HCT116 (cell line): ENCODE results near the gene TENM3. TPM values are rescaled to one million over a fixed set of nuclear protein-coding genes. Genes with fewer than 3 reads are reported as not detected.

Experiments
- ATAC-seq: fragments of 200-7000 bp; cut with Tn5 transposase; 2 replicates; pipeline ENCODE4 v1.9.1; 2020; ENCODE audit warnings: mild to moderate bottlenecking, moderate library complexity
- BruUV-seq: library from RNA; stranded (reverse); fragments of 400-500 nt; replicated peaks from 2 replicates; lab custom pipeline; 2021; lab: Mats Ljungman, UMichigan
- CTCF ChIA-PET: fragments of 300-600 bp; sonication (Branson Sonifier 250); formaldehyde crosslinking; loops from one replicate; lab custom pipeline; 2021; ENCODE audit warnings: antibody characterized with exemption; lab: Charles Lee
- POLR2A ChIA-PET: fragments of 300-600, 350-600 bp; sonication (Branson Sonifier 250); formaldehyde crosslinking; loops from one replicate; lab custom pipeline; 2021; ENCODE audit warnings: antibody characterized with exemption; lab: Charles Lee
- RAD21 ChIA-PET, 2 experiments: fragments of 300-600 bp; sonication (Branson Sonifier 250); formaldehyde crosslinking; loops; one replicate each; lab custom pipeline; 2023; ENCODE audit warnings: low total read pairs in 2 of 2; ENCODE audit not compliant: uncharacterized antibody in 2 of 2, unreplicated experiment in 2 of 2, low non-redundant PET in 1 of 2; lab: Charles Lee
- DNase-seq: peaks from one replicate; pipeline ENCODE4 v3.0.0-alpha.2; 2010; ENCODE audit warnings: low read depth, low spot score
- H2AFZ ChIP-seq: fragments of 200-600 bp; shearing (Covaris generic), sonication (generic); 2 replicates; pipeline ENCODE4 v1.6.1; 2017; ENCODE audit warnings: low read depth, mixed run types, mixed read lengths, antibody characterized with exemption, low read length; ENCODE audit not compliant: poor library complexity, severe bottlenecking
- H3K27ac ChIP-seq: 2 replicates; pipeline ENCODE4 v1.5.1; 2012; ENCODE audit warnings: low read depth, low read length
- H3K27me3 ChIP-seq: fragments of 200-600 bp; sonication (generic); 2 replicates; pipeline ENCODE4 v1.6.1; 2016; ENCODE audit warnings: mixed run types, low read length, mixed read lengths; ENCODE audit not compliant: insufficient read depth
- H3K36me3 ChIP-seq, 2 experiments: fragments of 200-500 bp in 1 of 2; fragments of 200-600 bp in 1 of 2; sonication (Bioruptor generic) in 1 of 2; sonication (generic) in 1 of 2; 2 replicates each; pipeline versions ENCODE4 v1.5.1 to v1.6.1; 2014 to 2016; ENCODE audit warnings: low read length in 2 of 2, inconsistent platforms in 1 of 2, mixed read lengths in 1 of 2, mixed run types in 1 of 2; ENCODE audit not compliant: insufficient read depth in 2 of 2, control insufficient read depth in 1 of 2
- H3K4me1 ChIP-seq, 2 experiments: fragments of 200-600 bp in 1 of 2; sonication (generic) in 1 of 2; 2 replicates each; pipeline versions ENCODE4 v1.5.1 to v1.6.1; 2012 to 2017; ENCODE audit warnings: low read length in 2 of 2, inconsistent platforms in 1 of 2, mild to moderate bottlenecking in 1 of 2, mixed read lengths in 1 of 2, mixed run types in 1 of 2, moderate library complexity in 1 of 2; ENCODE audit not compliant: insufficient read depth in 2 of 2, control insufficient read depth in 1 of 2
- H3K4me2 ChIP-seq: fragments of 200-600 bp; sonication (generic); 2 replicates; pipeline ENCODE4 v1.6.1; 2017; ENCODE audit warnings: mixed run types, low read length, mixed read lengths
- H3K4me3 ChIP-seq, 2 experiments: fragments of 200-600 bp in 1 of 2; sonication (generic) in 1 of 2; replicated peaks in 1 of 2; 2 replicates each; pipeline ENCODE4 v1.5.1; 2011 to 2016; ENCODE audit warnings: low read length in 2 of 2, control low read depth in 1 of 2, low read depth in 1 of 2, mild to moderate bottlenecking in 1 of 2, mixed read lengths in 1 of 2, mixed run types in 1 of 2
- H3K79me2 ChIP-seq: fragments of 200-600 bp; sonication (generic); 2 replicates; pipeline ENCODE4 v1.6.1; 2017; ENCODE audit warnings: mild to moderate bottlenecking, mixed run types, low read length, moderate library complexity, mixed read lengths; ENCODE audit not compliant: insufficient read depth
- H3K9ac ChIP-seq: fragments of 200-600 bp; sonication (generic); 2 replicates; pipeline ENCODE4 v1.6.1; 2016; ENCODE audit warnings: low read length, mixed read lengths
- H3K9me2 ChIP-seq: fragments of 200-600 bp; sonication (generic), shearing (Covaris generic); 2 replicates; pipeline ENCODE4 v1.6.1; 2017; ENCODE audit warnings: mixed run types, mild to moderate bottlenecking, moderate library complexity; ENCODE audit not compliant: insufficient read depth
- H3K9me3 ChIP-seq, 2 experiments: fragments of 200-500 bp in 1 of 2; fragments of 200-600 bp in 1 of 2; sonication (Bioruptor generic) in 1 of 2; sonication (generic) in 1 of 2; 2 replicates each; pipeline ENCODE4 v1.6.1; 2014 to 2017; ENCODE audit warnings: low read length in 2 of 2, mixed read lengths in 2 of 2, inconsistent platforms in 1 of 2, low read depth in 1 of 2, mild to moderate bottlenecking in 1 of 2, mixed run types in 1 of 2, moderate library complexity in 1 of 2; ENCODE audit not compliant: control insufficient read depth in 1 of 2, insufficient read depth in 1 of 2
- H4K20me1 ChIP-seq: fragments of 200-600 bp; sonication (generic), shearing (Covaris generic); 2 replicates; pipeline ENCODE4 v1.6.1; 2017; ENCODE audit warnings: mixed run types, mild to moderate bottlenecking, moderate library complexity; ENCODE audit not compliant: insufficient read depth
- CBX3 ChIP-seq: IDR thresholded peaks from 2 replicates; pipeline ENCODE4 v1.6.1; 2012; ENCODE audit warnings: low read depth
- EGR1 ChIP-seq: IDR thresholded peaks from 2 replicates; pipeline ENCODE4 v1.6.1; 2012; ENCODE audit warnings: low read depth
- EZH2phosphoT487 ChIP-seq: fragments of 200-600 bp; IDR thresholded peaks from 2 replicates; pipeline ENCODE4 v1.6.1; 2018; ENCODE audit warnings: antibody characterized with exemption, borderline replicate concordance
- FOSL1 ChIP-seq: IDR thresholded peaks from 2 replicates; pipeline ENCODE4 v1.6.1; 2012; ENCODE audit warnings: low read depth
- JUND ChIP-seq: IDR thresholded peaks from 2 replicates; pipeline ENCODE4 v1.6.1; 2012
- MAX ChIP-seq: IDR thresholded peaks from 2 replicates; pipeline ENCODE4 v1.6.1; 2012
- POLR2A ChIP-seq: IDR thresholded peaks from 2 replicates; pipeline ENCODE4 v1.7.0; 2011; ENCODE audit warnings: borderline replicate concordance; ENCODE audit not compliant: insufficient read depth, insufficient read length; ENCODE audit errors: extremely low read depth
- RAD21 ChIP-seq: IDR thresholded peaks from 2 replicates; pipeline ENCODE4 v1.6.1; 2012; ENCODE audit warnings: low read depth, mild to moderate bottlenecking
- REST ChIP-seq: IDR thresholded peaks from 2 replicates; pipeline ENCODE4 v1.6.1; 2012; ENCODE audit warnings: low read depth
- SIN3A ChIP-seq: IDR thresholded peaks from 2 replicates; pipeline ENCODE4 v1.6.1; 2012; ENCODE audit warnings: low read depth
- SP1 ChIP-seq: IDR thresholded peaks from 2 replicates; pipeline ENCODE4 v1.6.1; 2012; ENCODE audit warnings: low read depth
- TCF7L2 ChIP-seq: IDR thresholded peaks from 2 replicates; pipeline ENCODE4 v1.7.0; 2011; ENCODE audit warnings: borderline replicate concordance, inconsistent platforms; ENCODE audit not compliant: insufficient read depth, insufficient read length; ENCODE audit errors: extremely low read depth
- YY1 ChIP-seq: IDR thresholded peaks from 2 replicates; pipeline ENCODE4 v1.6.1; 2011; ENCODE audit warnings: low read length, low read depth, moderate library complexity, mild to moderate bottlenecking; ENCODE audit not compliant: insufficient replicate concordance; ENCODE audit errors: extremely low read depth
- ZFX ChIP-seq: fragments of 450-650 bp; IDR thresholded peaks from 2 replicates; pipeline ENCODE4 v1.6.1; 2017
- intact Hi-C: fragments of 100-400 bp; cut with micrococcal nuclease; formaldehyde crosslinking; loops from 2 replicates; pipeline ENCODE4 v1.10.0; 2022
- total RNA-seq: library from RNA; stranded (reverse); gene quantifications from one replicate; pipeline ENCODE4 v1.2.1, GENCODE V29; 2021; ENCODE audit not compliant: unreplicated experiment

TENM3 gene
- total RNA-seq, 1 experiment from 2014 or later, result 0.54 TPM

- ChIA-PET POLR2A (no interaction called here), CTCF (no interaction called here), RAD21 (no interaction called here)
- Histone ChIP-seq H2AFZ (no peak overlapping the region), H3K36me3 (no peaks in the 10 kb centered on the region), H3K4me1 (no peaks in the 10 kb centered on the region), H3K9me3 (no peaks in the 10 kb centered on the region), H3K9ac (no peak overlapping the region), H3K9me2 (no peaks in the 10 kb centered on the region), H3K27ac (no peak overlapping the region), H4K20me1 (no peaks in the 10 kb centered on the region; the same call in 1 of the 2 replicates), H3K79me2 (no peaks in the 10 kb centered on the region), H3K27me3 (no peaks in the 10 kb centered on the region), H3K4me2 (no peak overlapping the region), H3K4me3 (no peak overlapping the region)
- DNase-seq, result no peak
- TF ChIP-seq ZFX (no peak), REST (no peak), POLR2A (no peak), YY1 (no peak), RAD21 (no peak), CBX3 (no peak), FOSL1 (no peak), SP1 (no peak)
- intact Hi-C loops, result no loop called here
- no TSS peak for BruUV-seq
- ATAC-seq, result no peak
These were observed 82.7 kb downstream of the TENM3 start for GRCh38 chr4:182325848-182326255.

GRCh38 chr4:182328505-182328904, 85.3 kb downstream of the TENM3 start:
- Histone ChIP-seq H3K4me3 (no peak overlapping the region), H4K20me1 (no peaks in the 10 kb centered on the region; the same call in 1 of the 2 replicates), H3K4me2 (no peak overlapping the region), H3K9ac (no peak overlapping the region), H3K79me2 (no peaks in the 10 kb centered on the region), H2AFZ (no peak overlapping the region), H3K36me3 (no peaks in the 10 kb centered on the region), H3K4me1 (no peaks in the 10 kb centered on the region), H3K27me3 (no peaks in the 10 kb centered on the region), H3K9me2 (no peaks in the 10 kb centered on the region), H3K27ac (no peak overlapping the region), H3K9me3 (no peaks in the 10 kb centered on the region)
- intact Hi-C loops, result no loop called here
- ATAC-seq (no peak), DNase-seq (no peak)
- no TSS peak for BruUV-seq
- CTCF ChIA-PET, result no interaction called here
- RAD21 ChIA-PET, result no interaction called here
- POLR2A ChIA-PET, result no interaction called here
- TF ChIP-seq SIN3A, result no peak
- no peak for TF ChIP-seq EZH2phosphoT487
- TF ChIP-seq YY1, result no peak
- TF ChIP-seq JUND, result no peak
- no peak for TF ChIP-seq FOSL1
- no peak for TF ChIP-seq REST
- TF ChIP-seq SP1, result no peak
- no peak for TF ChIP-seq TCF7L2
- no peak for TF ChIP-seq EGR1
- TF ChIP-seq MAX, result no peak
- TF ChIP-seq RAD21, result no peak
- no peak for TF ChIP-seq POLR2A
